Effector memory CD4-positive, alpha-beta T cell (primary cell): Measurements from ENCODE around the gene ADAT2.

Experiments
- DNase-seq, 3 donors: peaks; one replicate each; pipeline ENCODE4 v3.0.0-alpha.2; 2020
- H3K27ac ChIP-seq: 2 replicates; pipeline ENCODE4 v1.7.0; 2013; ENCODE audit warnings: mild to moderate bottlenecking, low read length, moderate library complexity; ENCODE audit not compliant: insufficient read depth, poor library complexity, severe bottlenecking
- H3K27me3 ChIP-seq: replicated peaks from 2 replicates; pipeline ENCODE4 v1.7.0; 2013; ENCODE audit warnings: mild to moderate bottlenecking, low read length; ENCODE audit not compliant: insufficient read depth, control insufficient read depth, poor library complexity, severe bottlenecking
- H3K36me3 ChIP-seq: 2 replicates; pipeline ENCODE4 v1.7.0; 2013; ENCODE audit warnings: mild to moderate bottlenecking, low read length, moderate library complexity; ENCODE audit not compliant: control insufficient read depth, insufficient read depth
- H3K4me1 ChIP-seq: 2 replicates; pipeline ENCODE4 v1.7.0; 2013; ENCODE audit warnings: low read length, mild to moderate bottlenecking; ENCODE audit not compliant: control insufficient read depth, insufficient read depth, poor library complexity, severe bottlenecking
- H3K4me3 ChIP-seq: 2 replicates; pipeline ENCODE4 v1.7.0; 2013; ENCODE audit warnings: low read length, low read depth, mild to moderate bottlenecking; ENCODE audit not compliant: insufficient read depth, poor library complexity, severe bottlenecking
- H3K9me3 ChIP-seq: 2 replicates; pipeline ENCODE4 v1.7.0; 2013; ENCODE audit warnings: mild to moderate bottlenecking, low read length, moderate library complexity; ENCODE audit not compliant: control insufficient read depth

ADAT2 gene

DNA sequence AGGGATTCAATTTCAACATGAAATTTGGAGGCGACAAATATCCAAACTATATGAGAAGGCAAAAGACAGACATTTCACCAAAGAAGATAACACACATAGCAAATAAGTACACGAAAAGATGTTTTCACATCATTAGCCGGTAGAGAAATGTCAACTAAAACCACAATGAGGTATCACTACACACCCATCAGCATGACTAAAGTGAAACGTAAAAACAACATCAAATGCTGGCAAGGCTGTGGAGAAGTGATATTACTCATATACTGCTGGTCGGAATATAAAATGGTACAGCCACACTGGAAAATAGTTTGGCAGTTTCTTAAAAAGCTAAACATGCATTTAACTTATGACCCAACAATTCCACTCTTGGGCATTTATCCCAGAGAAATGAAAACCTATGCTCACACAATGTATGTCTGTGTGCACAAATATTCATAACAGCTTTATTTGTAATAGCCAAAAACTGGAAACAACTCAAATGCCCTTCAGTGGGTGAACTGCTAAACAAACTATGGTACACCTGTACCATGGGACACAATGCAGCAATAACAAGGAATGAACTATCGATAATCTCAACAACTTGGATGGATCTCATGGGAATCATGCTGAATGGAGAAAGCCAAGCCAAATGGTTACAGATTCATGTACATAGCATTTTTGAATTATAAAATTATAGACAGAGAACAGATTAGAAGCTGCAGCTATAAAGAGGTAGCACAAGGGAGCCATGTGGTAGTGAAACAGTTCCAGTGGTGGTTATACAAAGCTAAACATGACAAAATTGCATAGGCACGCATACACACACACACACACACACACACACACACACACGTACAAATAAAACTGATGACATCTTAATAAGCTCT, 8.6 kb downstream of the ADAT2 start:
- H3K4me3 ChIP-seq, result no peak overlapping the region
- no peaks in the 10 kb centered on the region for H3K36me3 ChIP-seq
- DNase-seq, result no peak
- no peaks in the 10 kb centered on the region for H3K9me3 ChIP-seq
- H3K27me3 ChIP-seq, result no peaks in the 10 kb centered on the region
- no peak overlapping the region for H3K27ac ChIP-seq
- H3K4me1 ChIP-seq, result no peaks in the 10 kb centered on the region

DNA sequence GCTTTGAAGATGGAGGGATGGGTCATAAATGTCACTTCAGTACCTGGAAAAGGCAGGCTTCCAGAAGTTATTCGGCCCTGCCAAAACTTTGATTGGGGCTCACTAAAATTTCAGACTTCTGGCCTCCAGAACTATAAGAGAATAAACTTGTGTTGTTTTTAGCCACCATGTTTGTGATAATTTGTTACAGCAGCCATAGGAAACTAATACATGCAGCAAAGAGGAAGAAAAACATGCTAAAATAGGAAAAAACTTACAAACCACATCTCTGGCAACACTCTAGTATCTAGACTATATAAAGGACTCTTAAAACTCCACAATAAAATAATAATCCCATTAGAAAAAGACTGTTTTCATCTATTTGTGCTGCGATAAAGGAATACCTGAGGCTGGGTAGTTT, 9.5 kb downstream of the ADAT2 start:
- no peak for DNase-seq
- Histone ChIP-seq H3K9me3 (no peaks in the 10 kb centered on the region), H3K27me3 (no peaks in the 10 kb centered on the region), H3K27ac (no peak overlapping the region), H3K4me3 (no peak overlapping the region), H3K4me1 (no peaks in the 10 kb centered on the region), H3K36me3 (no peaks in the 10 kb centered on the region)

DNA sequence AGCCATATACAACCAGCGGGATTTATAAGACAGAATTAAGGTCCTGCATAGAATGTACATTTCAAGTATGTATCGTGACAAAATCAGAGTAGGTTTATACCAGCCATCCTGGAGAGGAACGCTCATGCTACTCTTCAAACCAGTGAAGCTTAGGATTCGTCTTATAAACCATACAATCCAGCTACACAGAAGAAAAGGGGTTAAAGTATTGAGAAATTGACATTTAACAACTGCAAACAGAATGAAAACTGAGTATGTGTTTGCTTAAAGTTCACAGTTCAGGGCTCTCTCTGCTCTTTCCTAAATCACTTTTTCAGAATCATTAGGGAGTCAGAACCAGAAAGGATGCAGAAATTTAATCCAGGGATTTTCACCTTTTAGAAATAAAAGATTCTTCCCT, 17.9 kb downstream of the ADAT2 start:
- Histone ChIP-seq H3K4me3 (no peak overlapping the region), H3K9me3 (no peaks in the 10 kb centered on the region), H3K27ac (no peak overlapping the region), H3K4me1 (no peaks in the 10 kb centered on the region), H3K36me3 (no peaks in the 10 kb centered on the region), H3K27me3 (no peaks in the 10 kb centered on the region)
- DNase-seq, result no peak

DNA sequence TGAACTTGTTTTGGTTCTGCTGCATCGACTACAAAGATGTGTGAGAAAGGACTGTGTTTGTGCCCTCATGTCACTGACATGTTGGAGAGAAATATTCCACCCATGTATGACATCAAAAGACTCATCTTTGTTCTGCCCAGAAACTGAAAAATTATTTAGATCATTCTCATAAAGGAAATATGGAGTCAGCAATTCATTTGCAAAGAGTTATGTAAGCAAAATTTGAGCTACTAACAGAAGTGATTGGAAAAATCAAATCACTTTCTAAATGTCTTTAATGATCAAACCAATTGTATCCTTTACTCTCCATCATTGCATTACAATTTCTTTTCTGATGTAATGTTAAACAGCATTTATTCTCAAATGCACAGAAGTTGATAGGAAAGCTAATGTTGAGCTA, 19.3 kb downstream of the ADAT2 start:
- Histone ChIP-seq H3K36me3 (no peaks in the 10 kb centered on the region), H3K4me3 (no peak overlapping the region), H3K27me3 (no peaks in the 10 kb centered on the region), H3K9me3 (no peaks in the 10 kb centered on the region), H3K4me1 (no peaks in the 10 kb centered on the region), H3K27ac (no peak overlapping the region)
- no peak for DNase-seq

DNA sequence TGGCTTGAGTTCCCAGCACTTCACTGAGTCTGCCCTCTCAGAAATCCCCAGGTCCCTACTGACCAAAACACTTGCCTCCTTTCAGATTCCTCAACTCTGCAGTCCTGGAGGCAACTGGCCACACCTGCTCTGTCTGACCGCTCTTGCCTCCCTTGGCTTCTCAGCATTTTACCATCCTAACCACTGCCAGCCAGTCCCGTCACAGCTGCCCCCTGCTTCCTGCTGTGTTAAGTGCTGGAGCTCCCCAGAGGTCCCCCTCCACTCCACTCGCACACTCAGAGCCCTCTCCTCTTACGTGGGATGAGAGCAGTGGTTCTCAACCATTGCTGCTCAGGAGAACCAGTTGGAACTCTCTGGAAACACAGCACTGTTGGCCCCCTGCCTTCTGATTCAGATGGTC, 20.5 kb downstream of the ADAT2 start:
- no peak for DNase-seq
- H3K4me1 ChIP-seq, result no peaks in the 10 kb centered on the region
- no peaks in the 10 kb centered on the region for H3K36me3 ChIP-seq
- H3K4me3 ChIP-seq, result no peak overlapping the region
- no peaks in the 10 kb centered on the region for H3K9me3 ChIP-seq
- no peak overlapping the region for H3K27ac ChIP-seq
- H3K27me3 ChIP-seq, result no peaks in the 10 kb centered on the region

DNA sequence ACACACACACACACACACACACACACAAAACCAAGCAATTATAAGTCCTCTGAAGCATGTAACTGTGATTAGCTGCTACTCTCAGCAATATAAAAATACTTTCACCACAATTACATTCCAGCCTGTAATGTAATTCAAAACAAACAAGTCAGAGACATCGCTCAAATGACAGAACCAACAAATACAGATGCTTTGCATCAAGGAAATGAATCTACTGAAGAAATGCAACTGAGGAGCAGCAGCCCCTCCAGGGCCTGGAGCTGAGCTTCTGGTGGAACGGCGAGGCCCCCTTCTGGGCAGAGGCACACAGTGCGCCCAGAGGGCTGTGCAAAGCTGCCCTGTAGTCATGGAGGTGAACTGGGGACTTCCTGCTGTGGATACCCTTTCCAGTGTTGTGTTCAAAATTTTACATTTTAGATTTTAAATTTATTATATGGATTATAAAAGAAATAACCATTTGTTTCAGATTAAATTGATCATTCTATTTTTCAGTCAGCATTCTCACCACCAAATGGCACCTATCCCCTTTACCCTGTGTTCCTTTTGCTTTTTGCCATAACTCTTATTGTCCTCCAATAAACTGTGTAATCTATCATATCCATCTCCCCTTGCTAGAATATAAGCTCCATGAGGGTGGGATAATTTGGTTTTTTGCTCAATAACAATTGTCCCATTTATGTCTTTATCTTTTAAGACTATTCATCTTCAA, 23.2 kb downstream of the ADAT2 start:
- no peaks in the 10 kb centered on the region for H3K36me3 ChIP-seq
- no peaks in the 10 kb centered on the region for H3K27me3 ChIP-seq
- no peaks in the 10 kb centered on the region for H3K4me1 ChIP-seq
- no peaks in the 10 kb centered on the region for H3K9me3 ChIP-seq
- no peak overlapping the region for H3K27ac ChIP-seq
- H3K4me3 ChIP-seq, result no peak overlapping the region
- peak; percentile 45 to 55 (median 47) for DNase-seq

DNA sequence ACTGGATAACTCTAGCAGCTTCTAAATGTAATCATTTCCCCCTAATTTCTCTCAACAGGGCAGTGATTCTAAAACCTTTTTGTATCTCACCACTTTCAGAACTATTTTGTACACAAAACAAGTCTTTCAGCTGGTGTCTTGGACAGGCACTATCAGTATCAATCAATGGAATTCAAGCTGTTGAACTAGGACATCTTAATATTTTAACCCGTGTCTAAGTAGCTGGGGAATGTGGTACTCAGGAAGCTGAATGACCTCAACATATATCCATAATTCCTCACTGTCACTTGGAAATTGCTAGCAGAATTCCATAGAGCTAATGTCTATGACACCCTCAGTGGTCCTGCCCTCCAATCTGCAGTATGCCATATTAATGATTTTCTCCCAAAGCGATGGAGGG, 24.5 kb downstream of the ADAT2 start:
- no peaks in the 10 kb centered on the region for H3K9me3 ChIP-seq
- H3K27ac ChIP-seq, result no peak overlapping the region
- no peak overlapping the region for H3K4me3 ChIP-seq
- DNase-seq, result no peak
- H3K27me3 ChIP-seq, result no peaks in the 10 kb centered on the region
- no peaks in the 10 kb centered on the region for H3K4me1 ChIP-seq
- H3K36me3 ChIP-seq, result no peaks in the 10 kb centered on the region

DNA sequence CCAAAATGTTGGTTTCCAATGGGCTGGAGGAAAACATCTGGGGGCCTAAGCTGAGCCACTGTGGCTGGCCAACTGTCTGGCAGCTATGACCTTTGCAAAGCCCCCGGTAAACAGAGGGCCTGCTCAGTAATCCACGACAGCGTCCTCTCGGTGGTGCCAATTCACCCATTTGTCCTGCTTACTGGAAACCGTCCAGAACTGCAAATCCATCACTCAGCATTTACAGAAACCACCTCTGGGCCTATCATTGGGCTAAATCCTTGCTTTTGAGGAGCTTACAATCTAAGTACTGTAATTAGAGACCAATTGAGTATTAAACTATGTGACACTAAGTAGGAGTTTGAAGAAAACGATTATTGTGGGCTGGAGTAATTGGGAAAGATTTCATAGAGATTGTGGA, 31.0 kb downstream of the ADAT2 start:
- no peaks in the 10 kb centered on the region for H3K9me3 ChIP-seq
- no peaks in the 10 kb centered on the region for H3K27me3 ChIP-seq
- DNase-seq, result no peak
- no peaks in the 10 kb centered on the region for H3K4me1 ChIP-seq
- H3K36me3 ChIP-seq, result no peaks in the 10 kb centered on the region
- H3K27ac ChIP-seq, result no peak overlapping the region
- H3K4me3 ChIP-seq, result no peak overlapping the region

DNA sequence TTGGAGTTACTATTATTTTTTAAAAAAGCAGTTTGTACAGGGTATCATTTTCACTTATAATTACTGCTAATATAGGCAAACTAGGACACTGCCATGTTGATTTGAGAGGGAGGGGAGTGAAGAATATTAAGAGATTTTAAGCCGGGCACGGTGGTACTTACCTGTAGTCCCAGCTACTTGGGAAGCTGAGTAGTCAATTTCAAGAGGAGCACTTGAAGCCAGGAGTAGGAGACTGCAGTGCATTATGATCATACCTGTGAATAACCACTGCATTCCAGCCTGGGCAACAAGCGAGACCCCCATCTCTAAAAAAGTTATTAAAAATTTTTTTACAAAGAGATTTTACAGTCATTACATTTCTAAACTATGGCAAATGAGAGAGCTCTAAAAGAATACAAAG, 35.7 kb downstream of the ADAT2 start:
- DNase-seq, result no peak
- Histone ChIP-seq H3K4me3 (no peak overlapping the region), H3K9me3 (no peaks in the 10 kb centered on the region), H3K27me3 (no peaks in the 10 kb centered on the region), H3K27ac (no peak overlapping the region), H3K4me1 (no peaks in the 10 kb centered on the region), H3K36me3 (no peaks in the 10 kb centered on the region)

DNA sequence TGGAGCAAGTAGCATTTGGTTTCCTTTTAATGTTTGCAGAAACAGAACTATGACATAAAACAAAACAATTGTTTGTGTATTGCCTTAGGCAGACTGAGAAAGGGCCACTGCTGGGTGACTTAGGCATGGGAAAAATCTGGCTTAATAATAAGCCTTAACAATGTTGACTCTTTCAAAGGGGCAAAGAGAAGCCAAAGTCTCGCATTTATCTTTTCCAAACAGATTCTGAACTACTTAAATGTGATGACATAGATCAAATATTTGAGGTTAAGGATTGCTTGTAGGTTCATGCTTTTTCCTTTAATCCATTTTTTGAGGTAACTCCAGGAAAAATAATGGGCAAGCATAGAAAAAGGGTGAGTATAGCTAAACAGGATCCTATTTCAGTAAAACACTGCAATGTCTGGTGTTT, 39.6 kb downstream of the ADAT2 start:
- Histone ChIP-seq H3K4me3 (no peak overlapping the region), H3K36me3 (no peaks in the 10 kb centered on the region), H3K9me3 (no peaks in the 10 kb centered on the region), H3K27me3 (no peaks in the 10 kb centered on the region), H3K27ac (no peak overlapping the region), H3K4me1 (no peaks in the 10 kb centered on the region)
- no peak for DNase-seq
